GM12878 (cell line): Measurements from ENCODE around the gene PDXP.

Experiments
- BCL3 ChIP-seq: IDR thresholded peaks from 2 replicates; pipeline ENCODE4 v1.6.1; 2011; ENCODE audit warnings: borderline replicate concordance, low read depth, mild to moderate bottlenecking, moderate library complexity, low read length; ENCODE audit not compliant: insufficient read depth, poor library complexity, severe bottlenecking
- BHLHE40 ChIP-seq, 2 experiments: fragments of 450-650 bp in 1 of 2; IDR thresholded peaks; 2 replicates each; pipeline ENCODE4 v1.6.1; 2011 to 2017; ENCODE audit warnings: low read depth in 2 of 2, borderline replicate concordance in 1 of 2, improper control_type of control experiment in 1 of 2, low read length in 1 of 2, mild to moderate bottlenecking in 1 of 2
- CHD2 ChIP-seq: IDR thresholded peaks from 2 replicates; pipeline ENCODE4 v1.6.1; 2011; ENCODE audit warnings: low read depth, low read length, improper control_type of control experiment, borderline replicate concordance
- CTCF ChIP-seq, 3 experiments: IDR thresholded peaks in 2 of 3; conservative IDR thresholded peaks in 1 of 3; 2 replicates each; pipeline ENCODE4 v1.5.1; 2011; ENCODE audit warnings: low read depth in 3 of 3, low read length in 3 of 3, mild to moderate bottlenecking in 3 of 3, control low read depth in 2 of 3, moderate library complexity in 2 of 3, inconsistent platforms in 1 of 3, mixed read lengths in 1 of 3; ENCODE audit not compliant: control insufficient read depth in 2 of 3, insufficient read depth in 1 of 3; ENCODE audit errors: extremely low read depth in 1 of 3
- EZH2 ChIP-seq: IDR thresholded peaks from 2 replicates; pipeline ENCODE4 v1.6.1; 2012; ENCODE audit warnings: low read depth, mild to moderate bottlenecking, control low read depth, inconsistent platforms, low read length, borderline replicate concordance; ENCODE audit not compliant: control insufficient read depth
- MYC ChIP-seq: IDR thresholded peaks from 2 replicates; pipeline ENCODE4 v1.6.1; 2011; ENCODE audit warnings: mild to moderate bottlenecking, low read length, moderate library complexity, inconsistent platforms; ENCODE audit not compliant: insufficient read depth, insufficient replicate concordance, insufficient read length, severe bottlenecking
- POLR2AphosphoS5 ChIP-seq: IDR thresholded peaks from 2 replicates; pipeline ENCODE4 v1.6.1; 2011; ENCODE audit warnings: mild to moderate bottlenecking, low read length, inconsistent platforms
- RAD21 ChIP-seq: IDR thresholded peaks from 2 replicates; pipeline ENCODE4 v1.6.1; 2011; ENCODE audit warnings: mild to moderate bottlenecking, low read depth, low read length, moderate library complexity; ENCODE audit not compliant: insufficient read depth
- SREBF2 ChIP-seq: IDR thresholded peaks from 2 replicates; pipeline ENCODE4 v1.6.1; 2012; ENCODE audit warnings: mild to moderate bottlenecking, low read length

GRCh38 chr22:37631448-37632173 is 26.9 kb upstream of the PDXP start:
- no peak for TF ChIP-seq BHLHE40 (IDR thresholded peaks at IDR 0.05; ENCODE audit: borderline replicate concordance in 1 of 2, low read depth in 2 of 2, low read length in 1 of 2)
- TF ChIP-seq EZH2 = no peak
- no peak for TF ChIP-seq RAD21
- no peak for TF ChIP-seq SREBF2
- TF ChIP-seq CTCF (IDR thresholded peaks at IDR 0.05 in 2 of 3, conservative IDR thresholded peaks at IDR 0.05 in 1 of 3; ENCODE audit: control insufficient read depth in 2 of 3, extremely low read depth in 1 of 3, insufficient read depth in 1 of 3, low read depth in 3 of 3, low read length in 3 of 3) = no peak
- TF ChIP-seq POLR2AphosphoS5 = no peak
- TF ChIP-seq CHD2 = no peak
- TF ChIP-seq BCL3 = no peak
- no peak for TF ChIP-seq MYC
